B cell (primary cell): Measurements from ENCODE around the gene CLCA4.
"Not testable (repeated sequence)": the region's sequence is repeated elsewhere in the genome, so short reads cannot be mapped to it uniquely, and the experiment has no call there.

Experiments used
- EZH2 ChIP-seq: IDR thresholded peaks from 2 replicates; pipeline ENCODE4 v1.6.1; 2012; ENCODE audit warnings: borderline replicate concordance, low read depth, mild to moderate bottlenecking, moderate library complexity, low read length; ENCODE audit not compliant: insufficient read depth, poor library complexity, severe bottlenecking
- TF ChIP-seq, protein P1 (sequence below): fragments of 200-600 bp; IDR thresholded peaks from one replicate; pipeline ENCODE4 v1.8.0; 2022; ENCODE audit warnings: antibody characterized with exemption, mild to moderate bottlenecking

DNA sequence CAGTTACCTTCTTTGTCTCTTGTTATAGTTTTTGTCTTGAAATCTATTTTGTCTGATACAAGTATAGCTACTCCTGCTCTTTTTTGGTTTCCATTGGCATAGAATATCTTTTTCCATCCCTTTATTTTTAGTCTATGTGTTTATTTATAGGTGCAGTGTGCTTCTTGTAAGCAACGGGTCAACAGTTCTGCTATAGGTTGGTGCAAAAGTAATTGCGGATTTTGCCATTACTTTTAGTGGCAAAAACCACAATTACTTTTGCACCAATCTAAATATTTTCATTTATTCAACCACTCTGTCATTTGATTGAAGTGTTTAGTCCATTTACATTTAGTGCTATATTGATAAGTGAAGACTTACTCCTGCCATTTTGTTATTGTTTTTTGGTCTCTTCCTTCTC lies 59.2 kb downstream of the CLCA4 start:
- TF ChIP-seq, protein P1, sequence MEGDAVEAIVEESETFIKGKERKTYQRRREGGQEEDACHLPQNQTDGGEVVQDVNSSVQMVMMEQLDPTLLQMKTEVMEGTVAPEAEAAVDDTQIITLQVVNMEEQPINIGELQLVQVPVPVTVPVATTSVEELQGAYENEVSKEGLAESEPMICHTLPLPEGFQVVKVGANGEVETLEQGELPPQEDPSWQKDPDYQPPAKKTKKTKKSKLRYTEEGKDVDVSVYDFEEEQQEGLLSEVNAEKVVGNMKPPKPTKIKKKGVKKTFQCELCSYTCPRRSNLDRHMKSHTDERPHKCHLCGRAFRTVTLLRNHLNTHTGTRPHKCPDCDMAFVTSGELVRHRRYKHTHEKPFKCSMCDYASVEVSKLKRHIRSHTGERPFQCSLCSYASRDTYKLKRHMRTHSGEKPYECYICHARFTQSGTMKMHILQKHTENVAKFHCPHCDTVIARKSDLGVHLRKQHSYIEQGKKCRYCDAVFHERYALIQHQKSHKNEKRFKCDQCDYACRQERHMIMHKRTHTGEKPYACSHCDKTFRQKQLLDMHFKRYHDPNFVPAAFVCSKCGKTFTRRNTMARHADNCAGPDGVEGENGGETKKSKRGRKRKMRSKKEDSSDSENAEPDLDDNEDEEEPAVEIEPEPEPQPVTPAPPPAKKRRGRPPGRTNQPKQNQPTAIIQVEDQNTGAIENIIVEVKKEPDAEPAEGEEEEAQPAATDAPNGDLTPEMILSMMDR: not testable (repeated sequence)
- not testable (repeated sequence) for TF ChIP-seq EZH2
